Measurements from ENCODE around the gene CFAP54.

Gene CFAP54

DNA sequence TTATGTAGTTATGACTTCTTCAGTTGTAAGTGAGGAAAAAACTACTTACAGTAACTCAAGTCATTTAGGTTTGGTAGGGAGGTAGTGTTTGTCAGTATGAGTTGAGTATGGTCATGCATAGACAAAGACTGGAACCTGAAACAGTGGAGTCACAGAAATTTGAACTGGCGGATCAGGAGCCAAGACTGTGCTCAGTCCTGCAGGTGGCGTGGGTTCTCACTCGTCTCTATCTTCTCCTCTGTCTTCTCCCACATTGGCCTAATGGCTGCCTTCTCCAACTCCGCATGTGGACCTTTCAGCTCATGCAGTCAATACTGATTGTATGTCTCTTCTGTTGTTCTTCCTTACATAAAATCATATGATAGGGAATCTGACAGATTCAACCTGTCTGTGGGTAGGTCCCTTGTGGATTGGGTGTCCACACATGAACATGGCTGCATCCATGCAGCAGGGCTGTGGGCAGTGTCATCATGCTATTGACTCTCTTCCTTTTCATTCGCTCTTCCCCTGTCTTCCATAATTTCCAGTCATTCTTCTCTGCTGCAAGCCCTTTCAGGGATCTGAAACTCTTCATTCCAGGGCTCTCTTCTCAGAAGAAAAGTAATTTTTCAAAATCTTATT, 338.9 kb downstream of the CFAP54 start:
- peak; percentile 2 for DNase-seq (ENCODE audit: low spot score)

DNA sequence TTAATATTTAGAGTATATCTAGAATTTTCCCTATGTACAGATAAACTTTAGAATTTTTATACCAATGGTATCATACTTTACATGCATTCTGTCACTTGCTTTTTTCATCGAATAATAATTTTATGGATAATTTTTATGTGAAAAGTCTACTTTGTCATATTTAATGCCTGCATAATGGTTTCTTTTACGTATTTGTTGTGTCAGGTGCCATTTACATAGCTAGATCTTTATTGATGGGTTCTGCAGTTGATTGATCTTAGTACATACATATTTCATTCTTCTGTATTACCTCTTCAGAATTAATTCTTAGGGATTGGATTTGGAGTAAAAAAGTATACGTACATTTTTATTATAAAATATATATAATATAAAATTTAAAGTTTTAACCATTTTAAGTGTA, 340.0 kb downstream of the CFAP54 start:
- DNase-seq (ENCODE audit: low spot score), result no peak

DNA sequence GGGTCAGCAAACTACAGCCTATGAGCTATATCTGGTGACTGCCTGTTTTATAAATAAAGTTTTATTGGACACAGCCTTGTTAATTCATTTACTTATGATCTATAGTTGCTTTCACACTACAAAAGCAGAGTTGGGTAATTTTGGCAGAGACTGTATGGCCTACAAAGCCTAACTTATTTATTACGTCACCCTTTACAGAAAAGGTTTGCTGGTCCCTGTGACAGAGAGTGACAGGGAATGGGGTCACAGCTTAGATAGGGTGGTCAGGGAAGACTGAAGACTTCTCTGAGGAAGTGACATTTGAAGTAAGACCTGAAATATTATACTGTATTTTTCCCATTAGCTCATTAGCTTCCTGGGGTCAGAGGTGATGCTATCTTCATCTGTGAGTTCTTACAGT, 342.0 kb downstream of the CFAP54 start:
- DNase-seq (ENCODE audit: low spot score), result no peak

DNA sequence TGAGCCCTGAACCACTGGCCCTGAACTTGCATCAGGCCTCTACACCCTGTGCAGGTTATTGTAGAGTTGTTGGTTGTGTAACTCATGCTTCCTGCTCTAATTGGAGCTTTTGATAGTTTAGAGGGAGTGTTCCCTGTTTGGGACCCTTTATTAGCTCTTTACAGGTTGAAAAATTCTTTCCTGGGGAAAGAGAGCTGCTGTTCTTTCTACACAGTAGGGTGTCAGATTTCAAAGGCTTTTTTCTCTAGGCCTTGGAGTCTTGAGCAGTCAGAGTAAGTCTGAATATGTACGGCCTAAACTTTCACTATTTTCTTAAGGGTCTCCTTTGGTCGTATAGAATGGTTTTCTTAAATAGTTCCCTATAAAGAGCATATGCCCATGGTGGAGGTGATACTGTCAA, 356.9 kb downstream of the CFAP54 start:
- DNase-seq (ENCODE audit: low spot score), result no peak

DNA sequence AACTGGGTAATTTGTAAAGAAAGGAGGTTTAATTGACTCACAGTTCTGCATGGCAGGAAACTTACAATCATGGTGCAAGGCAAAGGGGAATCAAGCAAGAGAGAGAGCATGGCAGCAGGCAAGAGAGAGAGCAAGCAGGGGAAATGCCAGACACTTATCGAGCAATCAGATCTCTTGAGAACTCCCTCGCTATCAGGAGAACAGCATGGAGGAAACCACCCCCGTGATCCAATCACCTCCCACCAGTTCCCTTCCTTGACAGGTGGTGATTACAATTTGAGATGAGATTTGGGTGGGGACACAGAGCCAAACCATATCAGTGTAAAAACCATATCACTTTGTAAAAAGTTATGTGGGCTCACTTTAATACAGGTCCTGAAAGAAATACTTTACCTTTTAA, 361.3 kb downstream of the CFAP54 start:
- no peak for DNase-seq (ENCODE audit: low spot score)

DNA sequence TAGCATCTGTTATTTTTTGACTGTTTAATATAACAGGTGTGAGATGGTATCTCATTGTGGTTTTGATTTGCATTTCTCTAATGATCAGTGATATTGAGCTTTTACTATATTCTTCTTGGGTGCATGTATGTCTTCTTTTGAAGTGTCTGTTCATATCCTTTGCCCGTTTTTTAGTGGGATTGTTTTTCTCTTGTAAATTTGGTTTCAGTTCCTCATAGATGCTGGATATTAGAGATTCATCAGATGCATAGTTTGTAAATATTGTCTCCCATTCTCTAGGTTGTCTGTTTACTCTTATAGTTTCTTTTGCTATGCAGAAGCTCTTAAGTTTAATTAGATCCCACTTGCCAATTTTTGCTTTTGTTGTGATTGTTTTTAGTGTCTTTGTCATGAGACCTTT, 368.8 kb downstream of the CFAP54 start:
- no peak for DNase-seq (ENCODE audit: low spot score)

DNA sequence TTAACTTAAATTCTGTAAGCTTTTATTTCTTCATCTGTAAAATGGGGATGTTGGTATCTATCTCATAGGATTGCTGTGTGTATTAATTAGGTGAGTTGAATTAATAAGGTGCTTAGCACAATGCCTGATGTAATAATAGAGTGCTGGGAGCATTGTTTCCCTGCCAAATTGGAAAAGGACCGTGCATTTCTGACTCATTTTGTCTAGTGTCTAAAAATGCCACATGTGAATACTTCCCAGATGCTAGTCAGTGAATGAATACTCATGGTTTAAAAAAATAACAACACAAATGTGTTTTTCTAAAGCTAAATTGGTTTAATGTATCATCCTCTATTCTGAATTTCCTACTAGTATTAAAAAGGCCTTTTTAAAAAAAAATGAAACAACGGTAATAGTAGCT, 372.3 kb downstream of the CFAP54 start:
- DNase-seq (ENCODE audit: low spot score), result no peak

DNA sequence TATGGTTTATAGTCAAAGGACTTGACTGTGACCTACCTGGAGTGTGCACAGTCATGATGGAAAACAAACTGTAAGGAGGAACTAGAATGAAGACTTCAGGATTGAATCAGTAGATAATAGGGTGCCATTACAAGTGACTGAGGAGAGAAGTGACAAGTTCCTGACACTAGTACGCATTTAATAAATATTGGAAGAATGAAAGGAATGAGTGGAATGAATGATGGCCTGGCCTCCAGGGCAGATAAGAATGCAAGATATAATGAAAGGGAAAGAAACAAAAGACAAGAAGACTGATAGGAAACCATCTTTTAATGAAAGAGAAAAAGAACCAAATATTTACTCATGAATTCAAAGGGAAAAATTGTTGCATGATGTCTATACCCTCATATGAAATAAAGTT, 372.9 kb downstream of the CFAP54 start:
- no peak for DNase-seq (ENCODE audit: low spot score)

DNA sequence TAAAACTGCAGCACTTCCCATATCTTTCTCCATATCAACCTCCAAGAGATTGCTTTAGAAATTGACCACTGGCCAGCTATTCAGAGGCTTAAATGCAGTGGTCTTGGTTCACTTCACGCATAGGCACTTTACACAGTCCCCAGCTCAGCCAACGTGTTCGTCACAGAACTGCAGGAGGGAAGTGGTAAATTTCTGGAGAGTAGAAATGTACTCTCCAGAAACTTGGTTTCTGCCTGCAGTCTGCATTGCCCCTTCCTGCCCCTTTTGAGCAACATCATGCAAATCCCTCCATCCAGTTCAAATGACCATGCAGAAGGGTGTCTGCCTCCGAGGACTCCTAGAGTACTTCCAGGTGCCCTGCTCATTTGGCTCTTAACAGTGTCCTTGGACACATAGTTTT, 375.0 kb downstream of the CFAP54 start:
- no peak for DNase-seq (ENCODE audit: low spot score)

DNA sequence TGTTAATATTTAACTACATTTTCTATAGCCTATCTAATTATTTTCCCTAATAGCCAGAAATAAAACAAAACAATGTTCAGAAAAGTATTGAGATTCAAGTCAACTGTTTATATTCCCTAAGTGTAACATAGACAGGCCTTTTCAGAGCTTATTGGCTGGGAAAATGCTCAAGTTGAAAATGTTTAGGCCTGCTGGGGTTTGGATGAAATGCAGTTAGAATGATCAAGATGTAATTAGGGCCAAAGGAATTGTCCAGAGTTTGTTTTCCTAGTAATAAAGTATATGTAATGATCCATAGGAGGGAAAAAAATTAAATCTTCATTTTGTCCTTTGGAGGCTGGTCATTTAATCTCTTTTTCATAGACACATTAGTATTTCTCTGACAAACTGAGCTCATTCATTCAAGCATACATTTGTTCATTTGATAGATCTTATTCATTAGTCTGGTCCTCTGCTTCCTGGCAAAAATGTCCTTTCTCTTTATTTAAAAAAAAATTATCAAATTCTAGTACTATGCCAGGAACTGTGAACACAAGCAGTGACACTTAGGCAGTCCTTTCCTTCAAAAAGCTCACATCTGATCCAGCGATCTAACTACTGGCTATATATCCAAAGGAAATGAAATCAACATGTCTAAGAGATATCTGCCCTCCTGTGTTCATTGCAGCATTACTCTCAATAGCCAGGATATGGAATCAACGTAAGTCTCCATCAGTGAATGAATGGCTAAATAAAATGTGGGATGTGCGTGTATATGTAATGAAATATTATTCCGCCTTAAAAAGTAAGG, 377.6 kb downstream of the CFAP54 start:
- DNase-seq (ENCODE audit: low spot score), result no peak

DNA sequence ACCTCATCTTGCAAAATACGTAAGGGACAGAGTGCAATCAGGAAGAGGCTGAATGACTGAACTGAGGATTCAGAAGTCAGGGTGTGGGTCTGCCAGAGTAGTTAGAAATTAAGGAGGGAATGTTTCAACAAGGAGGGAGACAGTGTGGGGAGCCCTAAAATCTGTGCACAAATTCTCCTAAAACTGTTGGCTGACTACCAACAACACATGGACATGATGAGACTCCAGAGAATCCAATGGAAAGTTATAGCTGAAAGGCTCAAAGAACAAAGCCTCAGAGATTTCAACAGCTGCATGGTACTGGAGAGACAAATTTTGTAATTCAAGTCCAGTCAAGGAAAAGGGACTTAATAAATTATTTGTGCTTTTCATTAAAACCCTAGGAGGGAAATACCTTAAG, 381.6 kb downstream of the CFAP54 start:
- no peak for DNase-seq (ENCODE audit: low spot score)

DNA sequence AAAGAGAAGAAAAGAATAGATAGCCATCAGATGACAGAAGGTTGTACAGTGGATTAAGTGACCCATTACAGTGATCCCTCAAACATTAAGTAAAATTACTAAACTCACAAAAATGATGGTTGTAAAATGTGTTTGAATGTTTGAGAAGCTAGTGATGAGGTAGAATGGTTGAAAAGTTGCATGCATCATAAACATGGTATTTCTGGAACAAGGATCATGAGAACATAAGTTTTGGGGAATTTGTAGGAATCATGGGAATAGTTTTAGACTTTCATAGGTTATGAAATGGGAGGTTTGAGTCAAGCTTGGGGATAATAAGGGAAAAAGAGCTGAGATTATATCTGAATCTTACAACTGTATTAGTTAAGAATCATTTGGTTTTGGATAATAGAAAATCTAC, 383.6 kb downstream of the CFAP54 start:
- no peak for DNase-seq (ENCODE audit: low spot score)

DNA sequence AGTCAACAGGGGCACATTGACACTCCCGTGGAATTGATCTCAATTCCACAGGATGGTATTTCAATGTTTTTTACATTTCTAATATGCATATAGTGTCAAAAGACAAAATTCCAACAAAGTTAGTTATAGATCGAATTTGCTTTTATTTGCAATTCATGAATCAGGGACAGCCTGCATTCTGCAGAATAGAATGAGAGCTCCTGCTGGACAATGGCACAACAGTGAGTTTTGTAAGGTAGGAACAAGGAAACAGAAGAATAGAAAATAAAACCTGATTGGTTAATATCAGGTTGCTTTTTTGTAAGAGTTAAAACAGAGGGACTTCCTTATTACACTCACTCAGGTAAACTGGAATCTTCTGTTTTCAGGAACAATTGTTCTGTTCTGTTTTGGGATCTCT, 384.8 kb downstream of the CFAP54 start:
- no peak for DNase-seq (ENCODE audit: low spot score)

DNA sequence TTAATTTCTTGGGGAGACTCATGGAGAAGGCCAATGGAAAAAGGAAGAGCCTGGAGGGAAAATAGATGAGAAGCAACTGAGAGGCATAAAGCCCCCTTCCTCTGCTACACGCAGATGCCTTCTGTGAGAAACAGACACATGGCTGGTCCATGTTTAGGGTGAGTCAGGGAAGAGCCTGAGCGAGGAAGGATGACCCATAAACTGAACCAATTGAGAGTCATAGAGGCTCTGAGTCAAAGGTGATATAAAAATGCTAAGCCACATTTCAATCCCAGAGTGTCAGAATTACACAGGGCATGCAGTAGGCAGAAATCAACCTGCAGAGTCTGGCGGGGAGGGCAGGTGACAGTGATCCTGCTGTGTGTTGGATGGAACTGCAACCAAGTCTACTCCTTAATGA, 387.6 kb downstream of the CFAP54 start:
- no peak for DNase-seq (ENCODE audit: low spot score)

DNA sequence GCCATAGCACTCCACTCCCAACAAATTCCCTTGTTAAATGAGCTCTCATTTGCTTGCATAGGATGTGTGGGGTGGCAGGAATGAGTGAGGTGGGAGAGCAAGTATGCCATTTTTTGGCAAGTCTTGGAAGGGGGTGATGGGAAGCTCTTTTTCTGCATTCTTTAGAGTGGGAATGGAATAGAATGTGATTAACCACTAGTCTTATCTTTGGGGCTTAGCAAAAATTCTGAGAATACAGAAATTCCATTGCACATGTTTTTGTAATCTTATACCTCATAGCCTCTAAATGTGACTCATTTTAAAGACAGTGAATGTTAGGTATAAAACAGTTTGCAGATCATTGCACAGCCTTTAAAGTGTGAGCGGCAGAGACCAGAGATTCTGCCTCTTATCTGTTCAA, 389.3 kb downstream of the CFAP54 start:
- no peak for DNase-seq (ENCODE audit: low spot score)

DNA sequence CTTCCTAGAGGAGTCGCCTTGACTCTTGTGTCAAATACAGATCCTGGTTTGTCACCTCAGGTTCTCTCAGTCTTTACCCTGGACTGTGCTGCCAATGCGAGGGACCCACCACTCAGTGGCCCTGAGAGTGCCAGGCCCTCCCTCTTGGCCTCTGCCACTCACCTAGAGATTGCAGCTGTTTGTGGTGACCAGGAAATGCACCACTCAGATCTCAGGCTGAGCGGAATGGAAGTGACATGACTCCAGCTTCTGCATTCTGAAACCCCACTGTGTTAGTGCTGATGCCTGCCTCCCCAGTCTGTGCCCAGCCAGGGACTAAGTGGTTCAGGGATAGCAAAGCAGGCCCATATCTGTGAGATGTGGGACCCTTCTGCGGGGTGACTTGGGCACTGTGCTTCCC, 389.9 kb downstream of the CFAP54 start:
- no peak for DNase-seq (ENCODE audit: low spot score)

DNA sequence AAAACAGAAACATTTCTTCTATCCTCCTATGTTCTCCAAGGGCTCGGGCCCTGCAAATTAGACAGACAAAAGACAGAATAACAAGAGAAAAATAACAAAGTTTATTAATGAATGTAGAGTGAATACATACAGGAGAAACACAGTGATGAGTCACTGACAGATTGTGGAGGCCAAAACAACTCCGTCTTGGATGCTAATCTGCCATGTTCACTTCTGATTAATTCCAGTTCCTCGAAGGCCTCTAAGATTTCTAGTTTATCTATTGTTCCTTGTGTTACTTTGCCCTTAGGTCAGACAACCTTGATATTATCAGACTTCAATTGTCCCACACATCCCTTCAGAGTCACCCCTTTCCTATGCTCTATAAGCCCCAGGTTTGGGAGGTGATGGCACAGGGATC, 390.8 kb downstream of the CFAP54 start:
- DNase-seq (ENCODE audit: low spot score), result no peak

DNA sequence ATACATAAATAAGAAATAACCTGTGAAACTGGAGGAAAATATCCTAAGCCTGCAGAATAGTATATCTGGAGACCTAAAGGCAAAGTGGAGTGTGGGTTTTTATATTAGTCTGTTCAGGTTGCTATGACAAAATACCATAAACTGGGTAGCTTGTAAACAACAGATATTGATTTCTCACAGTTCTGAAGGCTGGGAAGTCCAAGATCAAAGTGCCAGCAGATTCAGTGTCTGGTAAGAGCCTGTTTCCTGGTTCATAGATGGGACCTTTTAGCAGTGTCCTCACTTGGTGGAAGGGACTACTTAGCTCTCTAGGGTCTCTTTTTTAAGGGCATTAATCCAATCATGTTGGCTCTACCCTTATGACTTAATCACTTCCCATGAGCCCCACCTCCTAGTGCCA, 392.2 kb downstream of the CFAP54 start:
- DNase-seq (ENCODE audit: low spot score), result no peak

DNA sequence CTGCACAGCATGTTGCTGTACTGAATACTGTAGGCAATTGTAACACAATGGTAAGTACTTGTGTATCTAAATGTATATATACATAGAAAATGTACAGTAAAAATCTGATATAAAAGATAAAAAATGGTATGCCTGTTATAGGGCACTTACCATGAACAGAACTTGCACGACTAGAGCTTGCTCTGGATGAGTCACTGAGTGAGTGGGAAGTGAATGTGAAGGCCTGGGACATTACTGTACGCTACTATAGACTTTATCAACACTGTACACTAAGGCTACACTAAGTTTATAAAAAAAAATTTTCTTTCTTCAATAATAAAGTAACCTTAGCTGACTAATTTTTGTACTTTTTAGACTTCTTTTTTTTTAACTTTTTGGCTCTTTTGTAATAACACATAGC, 393.5 kb downstream of the CFAP54 start:
- no peak for DNase-seq (ENCODE audit: low spot score)

DNA sequence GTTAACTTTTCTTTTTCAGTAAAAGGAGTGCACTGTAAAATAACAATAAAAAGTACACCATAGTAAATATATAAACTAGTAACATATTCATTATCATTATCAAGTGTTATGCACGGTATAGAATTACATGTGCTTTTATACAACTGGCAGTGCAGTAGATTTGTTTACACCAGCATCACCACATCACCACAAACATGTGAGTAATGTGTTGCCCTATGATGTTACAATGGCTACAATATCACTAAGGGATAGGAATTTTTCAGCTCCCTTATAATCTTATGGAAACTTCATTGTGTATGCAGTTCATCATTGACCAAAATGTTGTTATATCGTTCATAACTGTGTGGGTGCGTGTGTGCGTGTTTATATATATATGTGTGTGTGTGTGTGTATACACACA, 394.2 kb downstream of the CFAP54 start:
- DNase-seq (ENCODE audit: low spot score), result no peak

DNA sequence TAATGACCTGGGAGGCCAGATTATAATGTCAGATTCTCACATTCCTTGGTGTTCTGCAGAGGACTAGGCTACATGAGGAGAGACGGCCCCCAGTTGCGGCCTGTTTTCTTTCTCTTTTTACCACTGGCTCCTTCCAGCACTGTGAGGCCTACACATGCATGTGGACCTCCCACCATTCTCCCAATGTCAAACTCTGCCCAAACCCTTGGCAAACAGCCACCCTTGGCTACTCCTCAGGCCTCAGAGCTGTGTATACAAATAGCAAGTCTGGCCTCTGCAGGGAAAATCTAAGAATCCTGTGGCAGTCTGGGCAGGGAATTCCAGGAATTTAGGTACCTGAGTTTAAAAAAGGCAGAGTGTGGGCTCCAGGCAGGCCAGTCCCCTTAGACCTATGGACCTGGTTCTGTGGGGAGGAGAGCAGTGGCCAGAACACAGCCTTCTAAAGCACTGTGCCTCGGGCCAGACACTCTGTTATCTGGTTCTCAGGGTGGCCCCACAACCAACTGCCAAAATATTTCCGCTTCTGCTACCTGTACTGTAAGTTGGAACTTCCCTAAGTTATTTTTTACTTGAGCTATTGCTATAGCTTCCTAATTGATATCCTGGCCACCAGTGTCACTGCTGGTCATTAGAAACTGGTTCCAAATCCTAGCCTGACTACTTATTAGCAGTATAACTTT, 397.8 kb downstream of the CFAP54 start:
- DNase-seq (ENCODE audit: low spot score), result no peak

DNA sequence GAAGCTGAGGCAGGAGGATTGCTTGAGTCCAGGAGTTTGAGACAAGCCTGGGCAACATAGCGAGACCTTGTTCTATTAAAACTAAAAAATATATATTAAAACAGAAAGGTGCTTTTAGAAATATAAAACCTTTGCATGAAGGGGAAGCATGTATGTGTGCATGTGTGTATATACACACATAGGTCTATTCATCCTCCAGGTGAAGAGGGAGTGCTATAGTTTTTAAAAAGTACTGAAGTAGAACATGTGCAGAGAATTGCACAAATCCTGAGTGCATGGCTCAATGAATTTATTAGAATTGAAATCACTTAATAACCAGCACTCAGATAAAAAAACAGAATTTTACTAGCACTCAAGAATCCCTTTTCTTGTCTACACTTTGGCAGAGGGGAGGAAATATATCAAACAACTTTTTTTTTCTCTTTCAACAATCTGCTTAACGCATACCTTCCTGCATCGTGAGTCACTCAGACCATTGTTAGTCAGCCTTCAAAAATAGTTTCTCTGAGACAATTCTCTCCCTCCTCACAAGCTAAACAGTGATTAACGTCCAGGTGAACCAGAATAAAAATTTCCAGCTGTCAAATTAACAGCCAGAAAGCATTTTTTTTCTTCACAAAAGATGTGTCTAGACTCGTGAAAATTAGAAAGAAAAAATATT, 400.0 kb downstream of the CFAP54 start:
- DNase-seq (ENCODE audit: low spot score), result no peak

DNA sequence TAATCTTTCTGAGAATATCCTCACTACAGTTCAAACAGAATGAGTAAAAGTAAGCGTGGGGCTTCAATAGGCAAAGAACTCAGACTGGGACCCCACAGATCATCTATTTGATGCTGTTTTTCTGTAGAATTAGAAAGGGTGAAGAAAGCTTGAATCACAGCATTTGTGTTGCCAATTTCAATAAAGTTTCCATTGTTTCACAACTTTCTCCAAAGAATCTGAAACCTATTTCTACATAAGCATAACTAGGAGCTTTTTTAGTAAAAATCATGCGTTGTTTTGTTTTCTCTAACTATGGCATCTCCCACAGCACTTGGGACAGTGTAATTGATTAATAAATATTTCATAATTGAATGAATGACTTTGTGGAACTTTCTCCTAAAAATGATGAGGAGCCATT, 401.0 kb downstream of the CFAP54 start:
- no peak for DNase-seq (ENCODE audit: low spot score)

All from cerebellar cortex (tissue), 1 donor.